ENCODE data around the gene RAX2. TPM values are rescaled to one million over a fixed set of nuclear protein-coding genes. Genes with fewer than 3 reads are reported as not detected.
"Not testable (repeated sequence)": the region's sequence is repeated elsewhere in the genome, so short reads cannot be mapped to it uniquely, and the experiment has no call there.

Gene RAX2
- total and polyA plus RNA-seq, 4 donors = 0.01 TPM; not detected in 3

- DNase-seq (no peak), ATAC-seq (ENCODE audit: insufficient read depth, low FRiP score) (no peak)
- H3K9ac ChIP-seq (ENCODE audit: insufficient read depth in 1 of 2, low read length in 2 of 2) = peak overlapping the region; percentile 88 to 95
- no peaks in the 10 kb centered on the region for H3K9me3 ChIP-seq (ENCODE audit: control insufficient read depth in 4 of 4, insufficient read depth in 3 of 4, low read length in 3 of 4)
- H3K27ac ChIP-seq (ENCODE audit: low read depth in 1 of 2, low read length in 1 of 2) = peak overlapping the region; percentile 80 to 84
- no peaks in the 10 kb centered on the region for H3K27me3 ChIP-seq (ENCODE audit: control insufficient read depth in 3 of 3, insufficient read depth in 3 of 3, low read length in 2 of 3)
- 26 to 40% methylated on average over 7 of the region's 7 CpGs for WGBS, 2 donors
- TF ChIP-seq, protein P1, sequence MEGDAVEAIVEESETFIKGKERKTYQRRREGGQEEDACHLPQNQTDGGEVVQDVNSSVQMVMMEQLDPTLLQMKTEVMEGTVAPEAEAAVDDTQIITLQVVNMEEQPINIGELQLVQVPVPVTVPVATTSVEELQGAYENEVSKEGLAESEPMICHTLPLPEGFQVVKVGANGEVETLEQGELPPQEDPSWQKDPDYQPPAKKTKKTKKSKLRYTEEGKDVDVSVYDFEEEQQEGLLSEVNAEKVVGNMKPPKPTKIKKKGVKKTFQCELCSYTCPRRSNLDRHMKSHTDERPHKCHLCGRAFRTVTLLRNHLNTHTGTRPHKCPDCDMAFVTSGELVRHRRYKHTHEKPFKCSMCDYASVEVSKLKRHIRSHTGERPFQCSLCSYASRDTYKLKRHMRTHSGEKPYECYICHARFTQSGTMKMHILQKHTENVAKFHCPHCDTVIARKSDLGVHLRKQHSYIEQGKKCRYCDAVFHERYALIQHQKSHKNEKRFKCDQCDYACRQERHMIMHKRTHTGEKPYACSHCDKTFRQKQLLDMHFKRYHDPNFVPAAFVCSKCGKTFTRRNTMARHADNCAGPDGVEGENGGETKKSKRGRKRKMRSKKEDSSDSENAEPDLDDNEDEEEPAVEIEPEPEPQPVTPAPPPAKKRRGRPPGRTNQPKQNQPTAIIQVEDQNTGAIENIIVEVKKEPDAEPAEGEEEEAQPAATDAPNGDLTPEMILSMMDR (IDR thresholded peaks at IDR 0.05; ENCODE audit: control extremely low read depth, extremely low read depth) = no peak
- peak overlapping the region; percentile 90 for H3K4me3 ChIP-seq
- H3K36me3 ChIP-seq (ENCODE audit: control insufficient read depth in 4 of 4, insufficient read depth in 4 of 4, low read length in 4 of 4) = peaks cover 0 to 14% (median 3%) of the 10 kb centered on the region in 4 donors
- H3K4me1 ChIP-seq (ENCODE audit: control insufficient read depth in 5 of 5, insufficient read depth in 5 of 5, low read length in 5 of 5) = peaks cover 0 to 10% (median 4%) of the 10 kb centered on the region in 5 donors
Observed at GRCh38 chr19:3760871-3761361, 11.1 kb downstream of the RAX2 start.

DNA sequence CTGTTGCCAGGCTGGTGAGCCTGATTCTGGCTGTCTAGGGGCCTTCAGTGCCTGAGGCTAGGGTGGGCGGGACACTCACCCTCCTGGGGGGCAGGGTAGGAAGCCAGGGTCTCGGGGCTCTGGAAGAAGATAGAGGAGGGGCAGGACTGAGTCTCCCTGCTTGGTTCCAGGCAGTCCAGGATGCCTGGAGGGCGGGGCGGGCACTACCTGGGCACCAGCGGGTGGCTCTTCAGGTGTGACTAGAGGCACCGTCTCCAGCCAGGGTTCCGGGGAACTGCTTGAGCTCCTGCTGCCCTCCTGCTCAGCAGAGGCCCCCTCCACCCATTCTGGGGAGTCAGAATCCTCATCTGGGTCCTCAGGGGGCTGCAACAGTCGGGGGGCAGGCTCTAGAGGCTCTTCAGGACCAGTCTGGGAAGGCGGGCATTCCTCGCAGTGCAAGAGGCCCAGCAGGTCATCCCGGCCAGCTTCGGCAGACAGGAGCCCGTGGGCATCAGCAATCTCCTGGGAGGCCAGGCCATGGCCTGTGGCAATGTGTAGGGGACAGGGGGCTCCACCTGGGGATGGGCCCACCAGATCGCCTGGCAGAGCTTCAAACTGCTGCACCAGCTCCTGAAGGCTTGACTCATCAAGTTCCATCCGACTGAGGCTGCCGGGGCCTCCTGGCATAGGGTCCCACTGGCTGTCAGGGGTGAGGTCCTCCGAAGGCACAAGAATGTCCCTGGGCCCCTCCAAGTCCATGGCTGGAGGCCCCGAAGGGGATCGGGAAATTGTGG is 12.4 kb downstream of the RAX2 start:
- Histone ChIP-seq H3K4me3 (no peak overlapping the region), H3K9ac (ENCODE audit: insufficient read depth in 1 of 2, low read length in 2 of 2) (no peak overlapping the region), H3K36me3 (ENCODE audit: control insufficient read depth in 4 of 4, insufficient read depth in 4 of 4, low read length in 4 of 4) (peaks cover 0 to 11% (median 3%) of the 10 kb centered on the region in 4 donors), H3K27ac (ENCODE audit: low read depth in 1 of 2, low read length in 1 of 2) (no peak overlapping the region), H3K9me3 (ENCODE audit: control insufficient read depth in 4 of 4, insufficient read depth in 3 of 4, low read length in 3 of 4) (no peaks in the 10 kb centered on the region), H3K4me1 (ENCODE audit: control insufficient read depth in 5 of 5, insufficient read depth in 5 of 5, low read length in 5 of 5) (peaks cover 0 to 10% (median 4%) of the 10 kb centered on the region in 5 donors), H3K27me3 (ENCODE audit: control insufficient read depth in 3 of 3, insufficient read depth in 3 of 3, low read length in 2 of 3) (no peaks in the 10 kb centered on the region)
- TF ChIP-seq, protein P1 (IDR thresholded peaks at IDR 0.05; ENCODE audit: control extremely low read depth, extremely low read depth) = no peak
- DNase-seq (no peak), ATAC-seq (ENCODE audit: insufficient read depth, low FRiP score) (no peak)
- WGBS, 2 donors = 91 to 94% methylated on average over 19 of the region's 19 CpGs

DNA sequence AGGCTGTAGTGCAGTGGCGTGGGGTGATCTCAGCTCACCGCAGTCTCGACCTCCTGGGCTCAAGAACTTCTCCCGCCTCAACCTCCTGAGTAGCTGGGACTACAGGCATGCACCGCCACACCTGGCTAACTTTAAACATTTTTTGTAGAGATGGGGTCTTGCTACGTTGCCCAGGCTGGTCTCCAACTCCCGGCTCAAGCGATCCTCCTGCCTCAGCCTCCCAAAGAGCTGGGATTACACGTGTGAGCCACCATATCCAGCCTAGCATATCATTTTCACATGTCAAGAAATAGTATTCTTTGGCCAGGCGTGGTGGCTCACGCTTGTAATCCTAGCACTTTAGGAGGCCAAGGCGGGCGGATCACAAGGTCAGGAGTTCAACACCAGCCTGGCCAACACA is 13.7 kb downstream of the RAX2 start:
- peaks cover 0 to 17% (median 3%) of the 10 kb centered on the region in 4 donors for H3K36me3 ChIP-seq (ENCODE audit: control insufficient read depth in 4 of 4, insufficient read depth in 4 of 4, low read length in 4 of 4)
- not testable (repeated sequence) for ATAC-seq (ENCODE audit: insufficient read depth, low FRiP score); DNase-seq; H3K27ac ChIP-seq (ENCODE audit: low read depth in 1 of 2, low read length in 1 of 2); H3K9ac ChIP-seq (ENCODE audit: insufficient read depth in 1 of 2, low read length in 2 of 2); H3K9me3 ChIP-seq (ENCODE audit: control insufficient read depth in 4 of 4, insufficient read depth in 3 of 4, low read length in 3 of 4); H3K4me1 ChIP-seq (ENCODE audit: control insufficient read depth in 5 of 5, insufficient read depth in 5 of 5, low read length in 5 of 5); H3K27me3 ChIP-seq (ENCODE audit: control insufficient read depth in 3 of 3, insufficient read depth in 3 of 3, low read length in 2 of 3); H3K4me3 ChIP-seq
- 98% methylated on average over 13 of the region's 13 CpGs for WGBS, 2 donors

DNA sequence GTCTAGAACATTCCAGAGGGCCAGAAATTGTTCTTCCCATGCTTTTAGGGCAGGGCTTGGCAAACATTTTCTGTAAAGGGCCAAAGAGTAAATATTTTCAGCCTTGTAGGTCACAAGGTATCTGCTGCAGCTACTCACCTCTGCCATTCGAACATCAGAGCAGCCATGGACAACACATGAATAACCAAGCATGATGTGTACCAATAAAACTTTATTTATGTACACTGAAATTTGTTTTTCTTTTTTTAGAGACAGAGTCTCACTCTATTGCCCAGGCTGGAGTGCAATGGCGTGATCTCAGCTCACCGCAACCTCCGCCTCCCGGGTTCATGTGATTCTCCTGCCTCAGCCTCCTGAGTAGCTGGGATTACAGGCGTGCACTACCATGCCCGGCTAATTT is 14.3 kb downstream of the RAX2 start:
- not testable (repeated sequence) for H3K9me3 ChIP-seq (ENCODE audit: control insufficient read depth in 4 of 4, insufficient read depth in 3 of 4, low read length in 3 of 4); DNase-seq; H3K27ac ChIP-seq (ENCODE audit: low read depth in 1 of 2, low read length in 1 of 2); ATAC-seq (ENCODE audit: insufficient read depth, low FRiP score); H3K9ac ChIP-seq (ENCODE audit: insufficient read depth in 1 of 2, low read length in 2 of 2); H3K4me1 ChIP-seq (ENCODE audit: control insufficient read depth in 5 of 5, insufficient read depth in 5 of 5, low read length in 5 of 5); H3K4me3 ChIP-seq; H3K27me3 ChIP-seq (ENCODE audit: control insufficient read depth in 3 of 3, insufficient read depth in 3 of 3, low read length in 2 of 3)
- peaks cover 0 to 22% (median 3%) of the 10 kb centered on the region in 4 donors for H3K36me3 ChIP-seq (ENCODE audit: control insufficient read depth in 4 of 4, insufficient read depth in 4 of 4, low read length in 4 of 4)
- WGBS, 2 donors = 96 to 98% methylated on average over 7 of the region's 7 CpGs

Data from lung (tissue), 12 donors.